Stimulated activated CD4-positive, alpha-beta T cell treated with anti-CD3 and anti-CD28 coated beads, Interleukin-1b, Interleukin-23, amount 100 ng/mL, for 48 hours (primary cell): Measurements from ENCODE around the gene PPP1R14C.

Experiments used
- DNase-seq: peaks from one replicate; pipeline ENCODE4 v3.0.0-alpha.2; 2020

PPP1R14C gene

DNA sequence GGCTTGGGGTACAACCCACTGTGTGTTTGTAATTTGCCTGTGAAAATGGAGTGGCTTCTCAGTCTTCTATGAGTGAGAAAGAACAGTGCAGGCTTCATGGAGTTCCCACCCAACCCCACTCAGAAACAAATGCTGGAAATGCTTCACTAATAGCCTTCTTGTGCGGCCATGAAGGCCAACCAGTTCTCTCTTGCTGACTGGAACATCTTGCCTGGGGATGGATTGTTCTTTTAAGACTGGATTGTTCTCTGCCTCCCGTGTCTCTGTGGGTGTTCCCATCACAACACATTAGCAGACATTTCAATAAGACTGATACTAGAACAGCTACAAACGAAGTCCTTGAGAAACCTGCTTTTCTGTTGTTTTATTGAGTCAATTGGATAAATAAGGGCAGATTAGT, 110.6 kb downstream of the PPP1R14C start:
- DNase-seq, result no peak

DNA sequence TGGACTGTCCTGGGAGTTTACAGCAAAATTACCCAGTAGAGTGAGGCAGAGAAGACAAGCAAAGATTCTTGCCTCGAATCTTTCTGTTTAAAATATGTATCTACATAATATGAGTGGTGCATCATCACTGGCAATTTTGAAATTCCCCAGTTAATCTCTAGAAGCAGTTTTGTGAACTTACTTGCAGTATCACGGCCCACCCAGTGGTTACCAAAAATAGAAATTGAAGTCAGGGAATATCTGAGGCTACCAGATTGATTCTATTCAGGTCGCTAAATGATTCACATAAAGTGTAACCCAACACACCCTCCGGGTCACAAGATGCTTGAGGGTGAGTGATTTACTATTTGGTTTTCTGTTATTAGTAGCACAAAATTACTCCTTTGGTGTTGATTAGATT, 111.9 kb downstream of the PPP1R14C start:
- no peak for DNase-seq

DNA sequence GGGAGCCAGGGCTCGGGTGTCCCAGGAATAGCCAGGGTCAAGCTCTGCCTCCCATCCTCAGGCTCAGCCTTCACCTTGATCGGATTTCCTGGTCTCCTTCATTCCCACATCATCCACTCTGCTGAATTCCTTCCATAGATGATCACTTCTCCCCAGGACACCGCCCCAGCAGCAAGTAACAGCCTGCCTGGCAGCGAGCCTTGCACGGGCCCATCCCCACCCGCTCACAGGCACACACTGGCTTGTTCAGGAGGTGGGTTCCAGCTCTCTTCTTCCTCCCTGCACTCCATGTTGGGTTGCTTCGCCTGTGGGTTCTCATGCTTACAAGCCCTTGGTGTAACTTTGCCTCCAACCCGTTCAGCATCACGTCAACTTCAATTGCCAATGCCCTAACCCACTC, 113.0 kb downstream of the PPP1R14C start:
- no peak for DNase-seq

DNA sequence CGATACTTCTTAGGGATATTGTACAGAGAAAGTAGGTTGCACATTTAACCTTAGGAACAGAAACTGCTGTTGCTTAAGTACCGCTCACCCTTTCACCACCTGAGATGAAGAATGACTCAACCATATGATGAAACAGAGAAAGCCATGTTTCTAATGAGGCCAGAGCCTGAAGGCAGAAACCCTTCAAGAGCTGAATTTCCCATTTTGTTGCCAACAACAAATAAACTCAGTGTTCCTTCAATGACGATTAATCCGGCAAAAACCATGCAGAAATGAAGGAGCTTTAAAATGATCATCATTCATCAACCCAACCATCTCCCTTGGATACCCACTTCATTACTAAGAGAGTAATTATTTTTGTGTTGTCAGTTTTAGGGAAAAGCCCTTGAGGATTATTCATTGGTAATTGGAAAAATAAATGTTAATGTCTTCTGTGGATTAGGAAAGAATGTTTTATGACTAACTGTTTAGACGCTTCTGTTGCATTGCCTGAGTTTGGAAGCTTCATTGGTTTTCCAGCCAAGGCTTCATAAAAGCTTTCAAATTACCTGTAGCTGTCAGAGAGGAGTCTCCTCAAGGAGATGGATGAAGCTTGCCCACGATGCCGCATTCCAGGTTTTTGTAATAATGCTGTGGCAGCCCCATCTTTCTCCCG, 113.9 kb downstream of the PPP1R14C start:
- no peak for DNase-seq

DNA sequence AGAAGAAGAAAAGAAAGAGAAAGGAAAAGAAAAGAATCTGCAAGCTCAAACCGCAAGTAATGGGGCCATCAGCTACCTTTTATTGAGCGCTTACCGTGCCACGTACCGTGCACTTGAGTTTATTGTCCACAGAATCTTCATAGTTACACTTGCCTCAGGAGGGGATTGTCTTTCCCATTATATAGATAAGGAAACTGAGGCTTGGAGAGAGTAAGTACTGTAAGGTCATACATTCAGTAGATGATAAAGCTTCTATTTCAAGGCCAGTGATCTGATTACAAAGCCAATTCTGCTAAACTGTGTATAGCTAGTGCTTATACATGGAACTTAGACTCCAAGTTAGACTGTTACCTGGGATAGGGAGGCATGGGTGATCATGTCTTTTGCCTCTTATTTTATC, 115.5 kb downstream of the PPP1R14C start:
- no peak for DNase-seq

DNA sequence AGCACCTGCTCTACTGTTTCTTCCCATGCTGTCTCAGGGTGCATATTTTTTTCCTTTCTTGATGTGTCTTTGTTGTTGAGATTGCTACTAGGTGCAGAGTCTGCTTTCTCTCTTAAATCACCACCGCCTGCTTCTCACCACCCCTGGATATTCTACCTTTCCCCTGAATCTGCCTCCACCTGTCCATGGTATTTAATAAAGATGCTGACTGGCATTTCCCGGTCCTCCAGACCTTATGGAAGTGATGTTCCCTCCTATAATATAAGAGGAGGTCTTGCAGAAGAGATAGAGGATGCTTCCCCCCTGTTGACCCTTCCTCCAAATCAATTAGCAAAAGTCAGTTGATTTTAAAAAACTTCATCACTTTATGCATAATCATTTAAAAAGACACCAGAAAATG, 118.1 kb downstream of the PPP1R14C start:
- DNase-seq, result no peak

DNA sequence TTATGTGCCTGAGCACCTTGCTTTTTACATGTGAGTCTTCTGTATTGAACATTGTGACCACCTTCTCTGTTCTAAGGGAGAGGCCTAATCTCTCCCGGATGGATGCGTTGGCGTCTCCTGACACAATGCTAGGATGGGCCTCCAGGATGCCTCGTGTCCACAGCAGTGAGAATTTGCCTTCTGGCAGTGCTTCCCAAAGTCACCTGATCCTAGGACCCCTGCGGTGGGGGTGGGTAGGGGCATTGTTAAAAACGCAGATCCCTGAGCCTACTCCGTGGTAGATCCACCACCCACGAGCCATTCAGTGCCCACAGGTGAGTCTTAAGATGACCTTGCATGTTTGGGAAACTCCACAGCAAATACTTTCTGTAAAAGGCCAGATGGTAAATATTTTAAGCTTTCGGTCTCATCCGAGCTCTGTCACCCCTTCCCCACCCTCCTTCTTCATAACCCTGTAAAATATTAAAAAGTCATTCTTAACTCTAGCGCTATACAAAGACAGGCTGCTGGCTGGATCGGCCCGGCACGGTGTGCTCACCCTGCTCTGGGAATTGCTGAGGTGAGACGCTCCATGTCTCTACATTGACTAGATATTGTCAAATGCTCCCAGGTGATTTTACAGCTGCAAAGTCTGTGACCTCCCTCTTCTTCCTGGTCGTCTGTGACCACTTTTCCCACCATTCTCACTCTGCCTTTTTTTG, 119.3 kb downstream of the PPP1R14C start:
- no peak for DNase-seq

DNA sequence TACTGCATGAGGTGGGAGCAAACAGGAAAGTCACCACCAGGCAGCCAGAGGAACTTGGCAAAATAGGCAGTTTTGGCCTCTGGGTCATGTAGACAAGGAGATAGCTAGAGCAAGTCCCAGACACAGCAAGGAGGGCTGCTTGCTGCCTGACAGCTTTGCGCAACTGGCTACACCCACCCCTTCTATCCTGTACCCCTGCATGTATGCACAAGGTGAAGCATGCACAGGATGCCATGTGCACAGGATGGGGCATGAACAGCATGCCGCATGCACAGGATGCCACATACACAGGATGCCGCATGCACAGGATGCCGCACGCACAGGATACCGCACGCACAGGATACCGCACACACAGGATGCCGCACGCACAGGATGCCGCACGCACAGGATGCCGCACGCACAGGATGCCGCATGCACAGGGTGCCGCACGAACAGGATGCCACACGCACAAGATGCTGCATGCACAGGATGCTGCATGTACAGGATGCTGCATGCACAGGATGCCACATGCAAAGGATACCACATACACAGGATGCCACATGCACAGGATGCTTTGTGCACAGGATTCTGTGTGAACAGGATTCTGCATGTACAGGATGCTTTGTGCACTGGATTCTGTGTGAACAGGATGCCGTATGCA, 121.0 kb downstream of the PPP1R14C start:
- no peak for DNase-seq

DNA sequence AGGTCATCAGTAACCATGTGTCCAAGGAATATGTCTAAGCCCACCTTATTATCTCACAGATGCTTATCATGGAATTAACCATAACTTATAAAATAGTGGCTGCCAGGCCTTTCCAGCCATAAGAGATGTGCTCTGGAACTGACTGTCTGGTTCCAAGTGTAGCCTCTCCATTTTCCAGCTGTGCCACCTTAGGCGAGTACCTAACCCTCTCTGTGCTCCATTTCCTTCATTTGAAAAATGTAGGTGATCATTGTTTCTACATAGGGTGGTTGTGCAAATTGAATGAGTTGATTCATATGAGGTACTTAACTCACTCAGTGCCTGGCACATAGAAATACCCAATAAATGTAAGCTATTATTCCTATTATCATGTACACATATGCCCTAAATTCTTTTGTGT, 123.5 kb downstream of the PPP1R14C start:
- DNase-seq, result no peak

DNA sequence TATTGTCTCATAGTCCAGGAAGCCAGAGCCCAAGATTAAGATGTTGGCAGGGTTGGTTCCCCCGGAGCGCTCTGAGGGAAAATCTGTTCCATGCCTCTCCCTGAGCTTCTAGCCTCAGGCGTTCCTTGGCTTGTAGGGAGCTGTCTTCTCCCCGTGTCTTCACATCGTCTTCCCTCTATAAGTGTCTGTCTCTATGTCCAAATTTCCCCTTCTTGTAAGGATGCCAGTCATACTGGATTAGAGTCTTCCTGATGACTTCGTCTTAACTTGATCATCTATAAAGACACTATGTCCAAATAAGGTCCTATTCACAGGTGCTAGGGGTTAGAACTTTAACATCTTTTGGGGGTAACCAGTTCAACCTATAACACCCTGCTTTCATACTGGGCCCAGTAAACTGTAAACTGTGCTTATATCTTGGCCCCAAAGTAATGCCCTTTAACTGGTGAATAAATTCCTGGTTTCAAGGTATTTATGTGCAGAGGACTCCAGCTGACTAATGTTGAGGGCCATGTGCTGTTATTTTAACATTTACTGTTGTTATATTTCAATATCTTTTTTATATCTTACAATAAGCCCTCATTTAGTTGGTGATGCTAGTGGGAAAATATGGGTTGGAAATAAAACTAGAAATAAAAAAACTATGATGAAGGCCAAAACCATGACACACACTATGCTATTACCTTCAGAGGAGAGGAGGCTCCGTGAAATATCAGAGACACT, 124.3 kb downstream of the PPP1R14C start:
- no peak for DNase-seq

DNA sequence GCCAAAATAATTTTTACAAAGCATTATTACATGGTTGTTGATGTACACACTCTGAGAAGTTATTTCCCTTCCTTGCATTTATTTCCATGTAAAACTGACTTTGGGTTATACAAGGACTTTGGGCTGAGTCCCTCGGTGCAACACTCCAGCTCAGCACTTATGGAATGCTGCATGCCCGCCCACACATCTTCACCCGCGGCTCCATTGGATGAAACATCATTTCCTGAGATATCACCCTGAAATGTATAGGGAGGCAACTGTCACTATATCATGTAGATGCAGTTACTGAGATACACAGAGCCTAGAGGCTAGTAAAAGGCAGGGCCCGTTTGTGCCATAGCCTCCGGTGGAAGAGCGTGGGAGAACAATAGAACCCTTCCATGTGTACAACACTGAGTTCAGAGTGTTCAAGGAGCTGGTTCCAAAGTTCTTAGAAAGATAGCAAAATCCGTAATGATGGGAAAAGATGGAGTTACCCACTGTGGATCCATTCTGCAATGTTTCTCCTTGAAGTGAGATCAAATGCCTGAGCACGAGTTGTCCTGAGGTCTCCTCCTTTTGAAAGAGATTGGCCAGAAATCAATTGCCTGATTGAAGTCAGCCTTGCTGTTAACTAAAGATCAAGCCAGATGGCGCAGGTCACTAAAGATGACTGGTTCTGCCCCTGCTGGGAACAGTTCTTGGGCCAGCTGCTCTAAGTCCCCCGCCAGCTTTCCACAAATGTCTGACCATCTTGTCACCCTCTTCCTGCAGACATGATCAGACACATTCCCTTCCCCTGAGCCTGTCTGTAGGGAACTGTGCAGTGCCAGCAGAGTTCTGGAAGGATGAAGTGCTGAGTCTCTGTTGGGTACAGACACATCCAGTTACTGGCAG, 125.1 kb downstream of the PPP1R14C start:
- no peak for DNase-seq

DNA sequence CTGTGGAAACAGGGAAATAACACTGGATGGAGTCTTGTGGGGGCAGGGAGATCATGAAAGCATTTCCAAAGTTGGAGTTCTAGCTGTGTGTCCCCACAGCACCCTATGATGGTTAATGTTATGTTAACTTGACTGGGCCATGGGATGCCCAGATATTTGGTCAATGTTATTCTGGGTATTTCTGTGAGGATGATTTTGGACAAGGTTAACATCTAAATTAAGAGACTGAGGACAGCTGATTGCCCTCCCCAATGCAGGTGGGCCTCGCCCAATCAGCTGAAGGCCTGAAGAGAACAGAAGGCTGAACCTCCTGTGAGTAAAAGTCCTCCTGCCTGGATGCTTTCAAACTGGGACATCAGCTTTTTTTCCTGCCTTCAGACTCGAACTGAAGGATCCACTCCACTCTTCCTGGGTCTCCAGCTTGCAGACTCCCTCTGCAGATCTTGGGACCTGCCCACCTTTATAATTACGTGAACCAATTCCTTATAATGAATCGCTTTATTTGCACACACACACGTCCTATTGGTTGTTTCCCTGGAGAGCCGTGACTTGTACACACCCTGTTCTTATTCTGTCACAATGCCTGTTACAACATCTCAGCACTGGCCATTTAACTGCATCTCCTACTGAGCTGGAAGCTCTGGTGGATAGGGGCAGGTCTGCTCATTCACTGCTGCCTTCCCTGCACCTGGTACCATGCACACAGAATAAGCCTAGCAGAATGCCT, 126.4 kb downstream of the PPP1R14C start:
- DNase-seq, result no peak

DNA sequence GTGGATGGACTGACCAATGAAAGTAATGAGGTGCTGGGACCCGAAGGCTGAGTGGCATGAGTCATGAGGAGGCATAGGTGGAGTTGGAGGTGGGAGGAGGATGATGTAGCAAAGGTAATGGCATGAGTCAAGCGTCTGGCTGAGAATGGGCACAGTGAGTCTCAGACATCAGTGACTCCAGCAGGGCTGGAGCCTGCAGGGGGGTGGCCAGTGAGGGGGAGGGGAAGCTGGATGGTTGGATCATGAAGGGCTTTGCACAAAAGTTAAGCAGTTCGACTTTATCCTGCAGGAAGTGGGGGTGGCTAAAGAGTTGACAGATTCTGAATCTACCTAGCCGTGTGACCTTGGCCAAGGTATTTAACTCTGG, 127.0 kb downstream of the PPP1R14C start:
- no peak for DNase-seq

DNA sequence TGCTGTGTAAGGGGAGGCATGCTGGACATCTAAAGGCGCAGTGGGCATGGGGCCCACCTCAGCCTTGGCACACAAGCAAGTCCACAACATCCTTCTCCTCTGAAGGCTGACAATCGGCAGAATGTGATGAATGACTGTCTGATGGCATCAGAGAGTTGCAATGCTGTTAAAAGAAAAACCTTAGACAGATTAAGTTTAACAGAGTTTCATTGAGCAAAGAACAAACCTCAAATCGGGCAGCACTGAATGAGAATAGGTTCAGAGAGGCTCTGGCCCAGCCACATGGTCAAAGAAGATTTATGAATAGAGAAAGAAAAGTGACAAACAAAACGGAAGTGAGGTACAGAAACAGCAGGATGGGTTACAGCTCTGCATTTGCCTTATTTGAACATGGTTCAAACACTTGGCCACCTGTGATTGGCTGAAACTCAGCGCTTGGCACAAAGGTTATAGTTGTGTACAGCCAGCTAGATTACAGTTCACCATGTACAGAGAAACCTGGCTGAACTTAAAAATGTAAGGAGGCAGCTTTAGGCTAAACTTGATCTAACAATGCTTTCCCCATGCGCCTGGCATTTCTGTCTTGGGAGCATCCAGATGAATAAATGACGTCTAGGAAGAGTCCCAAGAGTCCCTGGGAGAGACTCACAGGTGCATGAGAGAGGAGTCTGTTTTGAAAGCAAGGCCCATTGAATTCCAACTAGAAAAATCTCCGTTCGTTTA, 127.6 kb downstream of the PPP1R14C start:
- no peak for DNase-seq

DNA sequence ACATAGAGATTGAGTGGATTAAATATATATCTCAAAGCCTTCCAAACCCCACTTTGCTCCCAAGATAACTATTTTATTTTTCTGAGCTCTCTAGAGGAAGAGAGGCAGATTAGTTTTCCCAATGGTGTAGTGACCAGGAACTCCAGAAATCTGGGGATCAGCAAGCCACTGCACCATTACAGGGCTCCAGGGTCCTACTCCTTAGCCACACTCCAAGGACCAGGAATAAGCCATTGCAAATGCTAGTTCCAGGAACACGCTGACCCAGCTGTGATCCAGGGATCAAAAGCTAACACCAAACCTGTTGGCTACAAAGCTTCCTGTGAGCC, 128.3 kb downstream of the PPP1R14C start:
- no peak for DNase-seq

DNA sequence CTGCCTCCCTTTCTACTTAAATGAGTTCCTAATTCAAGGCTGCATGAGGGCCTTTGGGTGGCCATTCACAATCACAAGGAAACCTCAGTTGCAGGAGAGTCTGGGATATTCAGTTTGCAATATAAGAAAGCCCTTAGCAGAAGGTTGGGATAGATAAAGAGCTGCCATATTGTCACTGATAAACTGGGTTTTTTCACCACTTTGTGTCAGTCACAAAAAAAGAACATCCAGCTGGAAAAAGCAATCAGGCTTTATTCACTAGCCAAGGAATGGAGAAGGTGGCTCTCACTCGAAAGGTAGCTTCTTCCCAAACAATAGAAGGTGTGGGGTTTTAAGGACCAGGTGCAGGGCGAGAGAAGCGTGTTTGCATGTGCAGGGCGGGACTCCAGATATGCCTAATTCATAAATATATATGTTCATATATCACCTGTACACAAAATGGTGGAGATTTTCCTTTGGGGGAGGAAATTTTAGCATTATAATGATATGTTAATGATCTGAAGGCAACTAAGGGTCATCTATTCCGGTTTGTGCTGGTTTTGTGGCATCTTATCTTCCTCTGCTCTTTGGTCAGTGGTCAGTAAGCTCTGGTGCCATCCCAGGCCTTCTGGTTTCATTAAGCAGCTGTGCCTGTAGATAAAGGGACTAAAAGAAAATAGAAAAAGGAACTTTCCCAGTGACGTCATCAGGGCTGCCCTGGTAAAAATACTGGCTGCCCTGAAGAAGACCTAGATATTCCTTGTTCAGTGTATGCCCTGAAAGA, 128.8 kb downstream of the PPP1R14C start:
- no peak for DNase-seq

DNA sequence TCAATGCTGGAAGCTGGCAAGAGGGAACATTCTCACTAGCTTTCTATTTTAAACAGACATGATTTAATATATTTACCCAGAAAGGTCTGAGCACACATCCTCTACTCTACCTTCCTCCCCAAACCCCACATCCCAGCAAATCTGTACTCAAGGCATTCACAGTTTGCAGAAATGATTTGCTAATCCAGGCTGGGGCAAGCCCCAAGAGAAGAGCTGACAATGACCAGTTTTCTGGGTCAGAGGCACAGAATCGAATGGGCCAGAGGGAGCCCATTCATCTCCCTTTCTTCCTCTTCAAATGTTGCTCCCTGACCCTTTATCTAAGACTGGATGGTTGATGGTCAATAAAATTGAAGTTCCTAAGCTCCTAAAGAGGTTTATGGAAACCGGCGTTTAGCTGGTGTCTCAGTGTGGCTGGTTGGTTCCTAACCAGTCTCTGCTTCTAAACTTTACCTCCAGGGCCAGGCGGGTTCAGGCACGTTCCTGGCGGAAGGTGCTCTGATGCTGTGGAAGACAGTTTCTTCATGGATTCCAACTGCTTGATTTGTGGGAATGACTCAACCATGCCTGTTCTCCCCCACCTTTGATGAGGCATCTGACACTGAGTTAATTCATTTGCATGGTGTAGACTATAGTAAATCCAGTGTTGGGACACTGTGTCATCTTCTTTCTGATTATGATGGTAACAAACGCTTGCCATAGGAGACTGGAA, 129.6 kb downstream of the PPP1R14C start:
- DNase-seq, result no peak

DNA sequence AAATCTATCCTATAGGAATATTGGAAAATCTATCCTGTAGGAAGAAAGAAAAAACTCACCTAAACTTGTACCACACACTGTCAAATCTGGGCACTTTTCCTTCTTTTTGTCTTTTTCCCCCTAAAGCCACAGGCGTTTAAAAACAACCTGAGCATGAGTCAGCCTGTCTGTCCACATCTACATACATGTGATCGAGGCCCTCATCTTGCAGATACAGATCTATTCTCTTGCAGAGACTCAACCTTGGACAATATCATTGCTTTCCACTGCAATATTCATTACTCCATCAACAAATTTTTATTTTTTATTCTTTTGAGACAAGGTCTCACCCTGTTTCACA, 130.1 kb downstream of the PPP1R14C start:
- no peak for DNase-seq

DNA sequence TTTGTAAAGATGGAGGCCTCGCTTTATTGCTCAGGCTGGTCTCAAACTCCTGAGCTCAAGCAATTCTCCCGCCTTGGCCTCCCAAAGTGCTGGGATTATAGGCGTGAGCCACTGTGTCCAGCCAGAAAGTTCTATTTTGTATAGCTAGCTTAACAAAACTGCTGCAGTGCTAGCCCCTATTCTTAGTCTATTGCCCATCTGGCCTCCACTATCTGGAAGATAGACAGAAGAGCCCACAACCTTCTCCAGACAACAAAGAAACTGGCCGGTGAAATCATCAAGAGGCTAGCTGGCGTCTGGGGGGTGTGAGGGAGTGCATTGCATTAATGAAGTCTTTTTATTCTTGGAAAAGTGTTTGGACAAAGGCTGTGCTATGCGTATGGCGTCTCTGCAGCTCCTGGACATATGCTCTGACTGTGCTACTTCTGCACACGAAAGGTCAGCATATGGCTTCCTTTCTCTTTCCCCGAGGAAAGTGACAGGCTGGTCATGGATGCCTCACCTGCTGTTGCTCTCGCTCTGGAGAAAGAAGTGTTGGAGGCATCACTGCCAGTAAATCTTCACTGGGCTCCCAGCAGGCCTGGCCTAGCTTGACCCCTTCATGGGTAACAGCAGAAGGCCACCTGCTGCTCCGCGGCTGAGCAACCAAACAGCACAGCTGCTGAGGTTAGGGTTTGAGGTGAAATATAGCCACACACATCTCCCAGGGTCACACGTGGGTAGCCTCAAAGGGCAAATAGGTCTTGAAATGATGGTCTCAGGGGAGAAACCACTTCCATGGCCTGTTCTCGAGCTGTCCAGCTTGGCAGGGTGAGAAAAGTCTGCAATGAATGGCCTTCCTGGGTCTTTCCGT, 130.8 kb downstream of the PPP1R14C start:
- DNase-seq, result no peak
